HUES48 (cell line): ENCODE results near the gene DQX1.
"Not testable (repeated sequence)": the region's sequence is repeated elsewhere in the genome, so short reads cannot be mapped to it uniquely, and the experiment has no call there.

ENCODE experiments used
- H3K27ac ChIP-seq: one replicate; pipeline ENCODE4 v1.7.0; 2013; ENCODE audit warnings: low read depth, low read length, inconsistent platforms
- H3K27me3 ChIP-seq: 2 replicates; pipeline ENCODE4 v1.6.1; 2013; ENCODE audit warnings: mild to moderate bottlenecking, low read length; ENCODE audit not compliant: control insufficient read depth, insufficient read depth
- H3K36me3 ChIP-seq: 2 replicates; pipeline ENCODE4 v1.6.1; 2013; ENCODE audit warnings: low read length; ENCODE audit not compliant: control insufficient read depth, insufficient read depth
- H3K4me1 ChIP-seq: 2 replicates; pipeline ENCODE4 v1.6.1; 2013; ENCODE audit warnings: mild to moderate bottlenecking, low read length; ENCODE audit not compliant: control insufficient read depth, insufficient read depth
- H3K4me3 ChIP-seq: 2 replicates; pipeline ENCODE4 v1.5.1; 2013; ENCODE audit warnings: mild to moderate bottlenecking, low read depth, low read length
- H3K9ac ChIP-seq: 2 replicates; pipeline ENCODE4 v1.6.1; 2013; ENCODE audit warnings: mild to moderate bottlenecking, low read depth, low read length, moderate library complexity
- H3K9me3 ChIP-seq: 2 replicates; pipeline ENCODE4 v1.6.1; 2013; ENCODE audit warnings: low read length; ENCODE audit not compliant: control insufficient read depth, insufficient read depth

Gene DQX1

DNA sequence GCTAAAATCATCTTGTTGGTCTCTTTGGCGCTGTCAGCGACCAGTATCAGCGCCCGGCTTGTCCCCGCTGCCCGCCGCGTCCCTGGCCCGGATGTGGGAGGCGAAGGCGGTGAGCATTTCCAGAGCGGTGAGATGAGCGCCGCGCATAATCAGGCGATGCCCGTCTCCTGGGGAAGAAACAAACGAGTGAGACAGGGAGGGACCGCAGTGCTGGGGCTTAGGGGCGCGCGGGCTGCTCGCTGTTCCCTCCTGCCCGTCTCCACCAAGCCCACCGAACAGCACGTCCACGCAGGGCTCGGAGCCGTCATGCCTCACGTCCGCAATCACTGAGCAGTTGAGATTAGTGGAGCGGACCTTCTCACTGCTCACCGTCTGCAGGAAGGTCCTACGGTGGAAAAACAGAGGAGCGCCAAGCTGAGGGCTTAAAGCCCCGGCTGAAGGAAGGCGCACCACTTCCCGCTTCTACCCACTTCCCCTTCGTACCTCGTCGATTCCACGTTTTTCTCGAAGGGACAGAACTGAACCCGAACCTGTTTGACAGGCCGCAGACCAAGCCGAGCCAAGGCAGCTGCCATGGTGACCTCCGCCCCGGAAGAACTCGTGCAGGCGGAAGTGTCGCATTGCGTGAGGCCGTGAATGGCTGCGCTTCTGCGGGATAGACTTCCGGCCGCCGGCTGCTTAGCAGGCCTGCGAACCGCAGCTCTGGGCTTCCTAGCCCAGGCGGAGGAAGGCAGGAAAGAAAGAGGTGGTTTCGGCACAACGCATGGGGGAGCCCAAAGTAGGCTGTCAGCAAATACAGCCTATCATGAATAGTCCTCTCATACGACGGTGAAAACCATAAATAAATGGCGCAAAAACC is 53.7 kb downstream of the DQX1 start, which contains the start of gene MRPL53:
TSS of gene MRPL53 (minus strand) at position 595 of the 859 bp plus-strand sequence. CDS start at position 575, 20 bp downstream.
- Histone ChIP-seq H3K27ac (peak within 1 kb of the TSS; percentile 95), H3K4me3 (peak within 1 kb of the TSS; percentile 99), H3K36me3 (peaks cover 22% of the 10 kb centered on the region), H3K9ac (peak within 1 kb of the TSS; percentile 81), H3K9me3 (no peaks in the 10 kb centered on the region), H3K4me1 (peaks cover 10% of the 10 kb centered on the region; the same call in 1 of the 2 replicates), H3K27me3 (no peaks in the 10 kb centered on the region)

DNA sequence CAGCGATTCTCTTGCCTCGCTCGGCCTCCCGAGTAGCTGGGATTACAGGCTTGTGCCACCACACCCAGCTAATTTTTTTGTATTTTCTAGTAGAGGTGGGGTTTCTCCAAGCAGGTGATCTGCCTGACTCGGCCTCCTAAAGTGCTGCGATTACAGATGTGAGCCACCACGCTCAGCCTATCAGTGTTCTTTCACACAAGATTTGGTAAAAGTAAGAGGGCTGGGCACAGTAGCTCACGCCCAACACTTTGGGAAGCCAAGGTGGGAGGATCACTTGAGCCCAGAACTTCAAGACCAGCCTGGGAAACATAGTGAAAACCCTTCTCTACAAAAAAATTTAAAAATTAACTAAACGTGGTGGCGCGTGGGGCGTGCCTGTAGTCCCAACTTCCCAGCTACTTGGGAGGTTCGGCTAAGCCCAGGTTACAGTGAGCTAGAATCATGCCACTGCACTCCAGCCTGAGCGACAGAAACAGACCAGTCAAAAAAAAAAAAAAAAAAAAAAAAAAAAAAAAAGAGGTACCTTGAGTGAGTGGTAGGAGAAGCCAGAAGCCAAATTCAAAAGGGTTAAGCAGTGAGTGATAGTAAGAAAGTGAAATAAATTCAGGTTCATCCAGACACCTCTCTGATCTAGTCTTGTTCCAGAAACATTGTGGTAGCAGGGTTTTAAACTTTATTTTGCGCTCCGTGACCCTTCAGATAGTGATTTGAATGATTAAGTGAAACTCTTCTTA is 54.5 kb downstream of the DQX1 start:
- H3K36me3 ChIP-seq: peaks cover 17% of the 10 kb centered on the region
- peak overlapping the region; percentile 95 for H3K27ac ChIP-seq
- no peaks in the 10 kb centered on the region for H3K9me3 ChIP-seq
- peak overlapping the region; percentile 99 for H3K4me3 ChIP-seq
- peak overlapping the region; percentile 81 for H3K9ac ChIP-seq
- peaks cover 10% of the 10 kb centered on the region; the same call in 1 of the 2 replicates for H3K4me1 ChIP-seq
- H3K27me3 ChIP-seq: no peaks in the 10 kb centered on the region

DNA sequence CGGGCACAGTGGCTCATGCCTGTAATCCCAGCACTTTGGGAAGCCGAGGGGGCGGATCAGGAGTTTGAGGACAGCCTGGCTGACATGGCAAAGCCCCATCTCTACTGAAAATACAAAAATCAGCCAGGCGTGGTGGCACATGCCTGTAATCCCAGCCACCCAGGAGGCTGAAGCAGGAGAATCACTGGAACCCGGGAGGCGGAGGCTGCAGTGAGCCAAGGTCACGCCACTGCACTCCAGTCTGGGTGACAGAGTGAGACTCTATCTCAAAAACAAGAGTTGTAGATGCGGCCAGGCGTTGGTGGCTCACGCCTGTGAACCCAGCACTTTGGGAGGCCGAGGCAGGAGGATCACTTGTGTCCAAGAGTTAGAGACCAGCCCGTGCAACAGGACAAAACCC is 55.3 kb downstream of the DQX1 start:
- not testable (repeated sequence) for H3K9ac ChIP-seq, H3K9me3 ChIP-seq, H3K27ac ChIP-seq, H3K4me3 ChIP-seq, H3K27me3 ChIP-seq
- Histone ChIP-seq H3K36me3 (peaks cover 16% of the 10 kb centered on the region), H3K4me1 (peaks cover 13% of the 10 kb centered on the region; the same call in 1 of the 2 replicates)
